ENCODE data around the gene ZNF280C.
"Not testable (repeated sequence)": the region's sequence is repeated elsewhere in the genome, so short reads cannot be mapped to it uniquely, and the experiment has no call there.

ZNF280C gene

DNA sequence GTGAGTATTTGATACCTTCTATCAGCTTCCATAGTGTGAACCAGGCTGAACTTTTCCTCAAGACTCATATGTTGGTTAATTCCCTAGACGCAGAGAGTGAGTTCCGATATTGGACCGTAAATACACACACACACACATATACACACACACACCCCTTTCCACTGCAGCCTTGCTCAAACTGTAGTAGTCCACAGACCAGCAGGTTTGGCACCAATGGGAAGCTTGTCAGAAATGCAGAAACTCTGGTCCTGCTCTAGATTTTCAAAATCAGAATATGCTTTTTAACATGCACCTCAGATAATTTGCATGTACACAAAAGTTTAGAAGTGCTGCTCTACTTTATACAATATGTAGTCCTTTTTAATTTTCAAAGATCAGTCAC is 27.6 kb upstream of the ZNF280C start:
- TF ChIP-seq, protein P1, sequence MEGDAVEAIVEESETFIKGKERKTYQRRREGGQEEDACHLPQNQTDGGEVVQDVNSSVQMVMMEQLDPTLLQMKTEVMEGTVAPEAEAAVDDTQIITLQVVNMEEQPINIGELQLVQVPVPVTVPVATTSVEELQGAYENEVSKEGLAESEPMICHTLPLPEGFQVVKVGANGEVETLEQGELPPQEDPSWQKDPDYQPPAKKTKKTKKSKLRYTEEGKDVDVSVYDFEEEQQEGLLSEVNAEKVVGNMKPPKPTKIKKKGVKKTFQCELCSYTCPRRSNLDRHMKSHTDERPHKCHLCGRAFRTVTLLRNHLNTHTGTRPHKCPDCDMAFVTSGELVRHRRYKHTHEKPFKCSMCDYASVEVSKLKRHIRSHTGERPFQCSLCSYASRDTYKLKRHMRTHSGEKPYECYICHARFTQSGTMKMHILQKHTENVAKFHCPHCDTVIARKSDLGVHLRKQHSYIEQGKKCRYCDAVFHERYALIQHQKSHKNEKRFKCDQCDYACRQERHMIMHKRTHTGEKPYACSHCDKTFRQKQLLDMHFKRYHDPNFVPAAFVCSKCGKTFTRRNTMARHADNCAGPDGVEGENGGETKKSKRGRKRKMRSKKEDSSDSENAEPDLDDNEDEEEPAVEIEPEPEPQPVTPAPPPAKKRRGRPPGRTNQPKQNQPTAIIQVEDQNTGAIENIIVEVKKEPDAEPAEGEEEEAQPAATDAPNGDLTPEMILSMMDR (conservative IDR thresholded peaks at IDR 0.05): no peak
- no peak overlapping the region for H3K27ac ChIP-seq

DNA sequence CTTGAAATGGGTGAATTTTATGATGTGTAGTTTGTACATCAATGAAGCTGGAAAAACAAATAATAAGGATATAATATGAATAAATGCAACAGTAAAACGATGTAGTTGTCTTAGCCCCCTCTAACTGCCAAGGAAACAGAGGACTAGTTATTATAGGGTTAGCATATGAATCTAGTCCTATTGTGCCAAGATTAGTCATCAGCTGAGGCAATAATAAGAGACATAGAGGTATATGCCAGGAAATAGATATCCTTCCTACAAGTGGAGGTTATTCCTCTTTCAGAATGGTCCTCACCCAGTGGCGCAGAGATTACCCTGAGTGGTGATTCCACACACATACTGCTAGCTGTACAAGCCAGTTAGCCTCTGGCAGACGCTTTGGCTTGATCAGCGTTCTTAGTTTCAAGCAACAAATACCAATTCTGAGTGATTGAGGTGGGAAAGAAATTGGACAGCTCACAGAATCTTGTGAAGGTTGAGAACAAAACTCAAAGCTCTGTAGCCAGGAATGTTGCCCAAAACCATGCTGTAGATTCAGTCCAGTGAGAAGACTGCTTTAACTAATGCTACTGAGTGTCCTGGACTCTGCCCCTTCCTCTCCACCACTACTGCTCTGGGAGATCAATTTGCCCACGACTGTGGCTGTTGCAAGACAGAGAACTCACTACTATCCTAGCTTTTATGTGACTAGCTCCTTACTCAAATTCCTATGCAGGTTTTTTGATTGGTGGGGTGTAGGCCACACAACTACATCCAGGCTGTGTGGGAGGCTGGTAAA is 27.0 kb upstream of the ZNF280C start:
- TF ChIP-seq, protein P1 (conservative IDR thresholded peaks at IDR 0.05): no peak
- no peak overlapping the region for H3K27ac ChIP-seq

DNA sequence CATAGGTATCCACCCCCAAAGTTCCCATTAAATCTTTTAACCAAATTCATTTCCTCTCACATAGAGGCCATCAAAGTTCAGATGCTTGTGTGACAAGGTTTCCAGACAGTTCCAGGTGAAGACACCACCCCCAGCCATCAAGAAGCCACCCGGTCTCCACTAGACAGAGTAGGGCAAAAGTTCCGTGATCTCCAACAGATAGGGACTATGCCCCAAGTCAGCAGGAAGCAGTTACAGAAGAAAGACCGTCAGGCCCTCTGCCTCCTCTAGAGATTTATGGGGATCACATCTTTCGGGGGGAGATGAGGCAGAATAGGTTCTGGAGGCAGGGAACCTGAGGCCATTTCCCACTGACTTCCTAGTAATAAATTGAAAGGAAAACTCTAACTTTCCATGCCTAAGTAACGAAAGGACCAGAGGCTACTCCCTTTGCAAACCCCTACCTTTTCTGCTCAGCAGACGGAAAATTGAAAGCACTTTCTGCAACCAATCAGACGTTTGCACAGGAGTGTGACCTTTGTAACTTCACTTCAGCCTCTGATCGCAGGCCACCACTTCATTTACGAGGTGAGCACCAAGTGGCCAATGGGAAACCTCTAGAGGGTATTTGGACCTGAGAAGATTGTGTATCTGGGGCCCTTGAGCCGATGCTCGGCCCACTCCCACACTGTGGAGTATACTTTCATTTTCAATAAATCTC is 18.5 kb upstream of the ZNF280C start:
- TF ChIP-seq, protein P1 (conservative IDR thresholded peaks at IDR 0.05): no peak
- H3K27ac ChIP-seq: no peak overlapping the region

DNA sequence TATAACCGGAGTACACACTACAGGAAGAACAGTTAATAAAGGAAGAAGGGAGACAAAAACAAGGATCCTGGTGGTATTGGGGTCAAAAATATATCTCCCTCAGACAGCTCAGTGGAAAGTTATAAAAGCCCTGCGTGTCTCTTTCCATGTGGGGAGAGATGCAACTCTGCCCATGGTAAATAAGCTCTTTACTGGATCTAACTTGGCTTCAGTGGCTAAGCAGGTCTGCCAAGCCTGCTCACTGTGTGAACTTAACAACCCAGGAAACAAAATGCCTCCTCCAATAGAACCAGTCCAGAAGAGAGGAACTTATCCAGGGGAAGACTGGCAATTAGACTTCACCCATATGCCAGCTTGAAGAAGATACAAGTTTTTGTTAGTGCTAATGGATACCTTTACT is 17.0 kb upstream of the ZNF280C start:
- TF ChIP-seq, protein P1 (conservative IDR thresholded peaks at IDR 0.05): no peak
- H3K27ac ChIP-seq: no peak overlapping the region

DNA sequence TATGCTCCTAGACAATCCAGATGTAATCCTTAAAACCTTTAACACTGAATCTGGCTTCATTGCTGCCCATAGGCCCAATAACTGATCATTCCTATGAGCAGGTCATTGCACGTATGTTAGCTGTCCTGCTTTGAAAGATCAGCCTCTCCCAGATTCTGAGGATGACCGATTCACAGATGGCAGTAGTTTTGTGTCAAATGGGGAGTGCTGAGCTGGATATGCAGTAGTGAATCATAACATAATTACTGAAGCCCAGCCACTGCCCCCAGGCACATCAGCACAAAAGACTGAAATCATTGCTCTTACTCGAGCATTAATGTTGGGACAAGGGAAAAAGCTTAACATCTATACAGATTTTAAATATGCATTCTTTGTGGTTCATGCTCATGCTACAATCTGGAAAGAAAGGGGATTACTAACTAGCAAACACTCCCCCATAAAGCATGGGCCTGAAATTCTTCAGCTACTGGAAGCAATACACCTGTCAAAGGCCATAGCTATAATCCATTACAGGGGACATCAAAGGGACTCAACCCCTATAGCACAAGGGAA is 16.4 kb upstream of the ZNF280C start:
- TF ChIP-seq, protein P1 (conservative IDR thresholded peaks at IDR 0.05): no peak
- H3K27ac ChIP-seq: no peak overlapping the region

DNA sequence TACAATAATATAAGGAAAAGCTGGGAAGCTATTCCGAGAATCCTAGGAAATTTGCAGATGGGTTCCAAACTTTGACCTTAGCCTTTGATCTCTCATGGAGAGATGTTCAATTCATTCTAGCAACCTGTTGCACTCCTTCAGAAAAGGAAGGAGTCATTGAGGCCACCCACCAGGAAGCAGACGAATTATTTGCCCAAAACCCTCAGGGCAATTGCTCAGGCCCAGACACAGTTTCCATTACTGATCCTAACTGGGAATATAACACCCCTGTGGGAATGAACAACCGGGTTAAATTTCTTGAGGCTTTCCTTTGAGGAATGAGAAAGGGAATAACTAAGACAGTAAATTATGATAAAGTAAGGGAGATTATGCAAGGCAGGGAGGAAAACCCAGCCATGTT is 13.5 kb upstream of the ZNF280C start:
- no peak overlapping the region for H3K27ac ChIP-seq
- TF ChIP-seq, protein P1 (conservative IDR thresholded peaks at IDR 0.05): no peak

DNA sequence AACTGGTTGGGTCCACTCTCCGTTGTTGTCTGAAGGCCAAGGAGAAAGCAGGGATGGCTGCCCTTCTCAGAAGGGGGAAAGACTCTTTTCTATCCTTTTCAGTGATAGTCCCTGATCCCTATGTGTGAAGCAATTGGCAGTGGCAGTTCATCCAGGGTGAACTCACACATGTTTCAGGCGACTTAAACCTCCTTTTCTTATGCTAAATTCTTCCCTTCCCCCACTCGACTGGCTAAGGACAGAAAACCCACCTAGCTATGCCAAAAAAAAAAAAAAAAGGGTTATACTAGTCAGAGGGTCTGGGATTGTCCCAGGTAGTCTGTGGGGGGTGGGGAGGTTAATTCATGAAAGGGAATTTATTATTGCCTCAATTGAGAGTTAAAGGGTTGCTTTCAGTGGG is 12.2 kb upstream of the ZNF280C start:
- TF ChIP-seq, protein P1 (conservative IDR thresholded peaks at IDR 0.05): no peak
- H3K27ac ChIP-seq: no peak overlapping the region

DNA sequence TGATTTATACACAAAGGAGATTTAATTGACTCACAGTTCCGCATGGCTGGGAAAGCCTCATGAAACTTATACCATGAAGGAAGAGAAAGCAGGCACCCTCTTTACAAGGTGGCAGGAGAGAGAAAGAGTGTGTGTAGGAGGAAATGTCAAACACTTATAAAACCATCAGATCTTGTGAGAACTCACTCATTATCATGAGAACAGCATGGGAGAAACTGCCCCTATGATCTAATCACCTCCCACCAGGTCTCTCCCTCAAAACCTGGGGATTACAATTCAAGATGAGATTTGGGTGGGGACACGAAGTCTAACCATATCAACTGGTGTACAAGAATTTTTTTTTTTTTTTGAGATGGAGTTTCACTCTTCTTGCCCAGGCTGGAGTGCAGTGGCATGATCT is 3.6 kb upstream of the ZNF280C start:
- H3K27ac ChIP-seq: not testable (repeated sequence)

DNA sequence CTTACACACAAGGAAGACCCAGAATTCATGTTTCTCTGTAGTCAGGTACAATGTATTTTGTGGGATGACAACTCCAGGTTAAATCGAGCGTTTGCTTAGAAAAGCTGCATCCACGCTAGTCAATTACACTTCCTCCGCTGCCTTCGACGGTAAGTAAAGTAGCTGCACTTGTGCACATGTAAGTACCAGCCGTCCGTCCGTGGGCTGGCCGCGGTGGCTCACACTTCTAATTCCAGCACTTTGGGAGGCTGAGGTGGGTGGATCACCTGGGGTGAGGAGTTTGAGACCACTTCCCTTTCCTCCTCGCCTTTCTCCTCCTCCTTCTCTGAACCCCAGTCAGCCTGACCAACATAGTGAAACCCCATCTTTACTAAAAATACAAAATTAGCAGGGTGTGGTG is 692 bp upstream of the ZNF280C start:
- H3K27ac ChIP-seq: not testable (repeated sequence)
